PC-9 (cell line): ENCODE results near the gene KIAA1217. TPM values are rescaled to one million over a fixed set of nuclear protein-coding genes. Genes with fewer than 3 reads are reported as not detected.

Source experiments
- BruUV-seq: library from RNA; stranded (reverse); fragments of 400-500 nt; replicated peaks from 2 replicates; lab custom pipeline; 2021; lab: Mats Ljungman, UMichigan
- CTCF ChIA-PET: fragments of 300-600 bp; sonication (Branson Sonifier 250); formaldehyde crosslinking; loops from one replicate; lab custom pipeline; 2022; ENCODE audit warnings: antibody characterized with exemption; lab: Charles Lee
- POLR2A ChIA-PET: fragments of 300-600 bp; sonication (Branson Sonifier 250); formaldehyde crosslinking; loops from one replicate; lab custom pipeline; 2022; ENCODE audit warnings: antibody characterized with exemption; ENCODE audit not compliant: unreplicated experiment; lab: Charles Lee
- DNase-seq, 2 experiments: peaks; one replicate each; pipeline versions ENCODE4 v3.0.0 to v3.0.0-alpha.2; 2015 to 2022; ENCODE audit warnings: mixed read lengths in 1 of 2
- H2AFZ ChIP-seq: fragments of 200-600 bp; sonication (generic); 2 replicates; pipeline ENCODE4 v1.8.1; 2017; ENCODE audit warnings: antibody characterized with exemption
- H3F3A ChIP-seq: fragments of 200-600 bp; sonication (generic); 2 replicates; pipeline ENCODE4 v1.8.1; 2017; ENCODE audit warnings: antibody characterized with exemption, mild to moderate bottlenecking, low read depth; ENCODE audit not compliant: insufficient read depth
- H3K27ac ChIP-seq: fragments of 200-600 bp; sonication (generic); 2 replicates; pipeline ENCODE4 v1.6.1; 2016; ENCODE audit warnings: mixed run types
- H3K27me3 ChIP-seq: fragments of 200-600 bp; sonication (generic); 2 replicates; pipeline ENCODE4 v1.6.1; 2016; ENCODE audit warnings: low read depth, mixed run types; ENCODE audit not compliant: insufficient read depth
- H3K36me3 ChIP-seq: fragments of 200-600 bp; sonication (generic); 2 replicates; pipeline ENCODE4 v1.6.1; 2016; ENCODE audit warnings: low read depth, mixed run types
- H3K4me1 ChIP-seq: fragments of 200-600 bp; sonication (generic); replicated peaks from 2 replicates; pipeline ENCODE4 v1.6.1; 2016; ENCODE audit warnings: mixed run types; ENCODE audit not compliant: insufficient read depth
- H3K4me2 ChIP-seq: fragments of 200-600 bp; sonication (generic); 2 replicates; pipeline ENCODE4 v1.6.1; 2017; ENCODE audit warnings: mixed run types
- H3K4me3 ChIP-seq: fragments of 200-600 bp; sonication (generic); 2 replicates; pipeline ENCODE4 v1.6.1; 2016; ENCODE audit warnings: mixed run types
- H3K79me2 ChIP-seq: fragments of 200-600 bp; sonication (generic); 2 replicates; pipeline ENCODE4 v1.6.1; 2017; ENCODE audit warnings: low read depth, mixed run types
- H3K9me2 ChIP-seq: fragments of 200-600 bp; sonication (generic); 2 replicates; pipeline ENCODE4 v1.8.1; 2017; ENCODE audit warnings: mild to moderate bottlenecking; ENCODE audit not compliant: insufficient read depth
- H3K9me3 ChIP-seq: fragments of 200-600 bp; sonication (generic); 2 replicates; pipeline ENCODE4 v1.8.1; 2016; ENCODE audit warnings: low read depth; ENCODE audit not compliant: insufficient read depth
- H4K20me1 ChIP-seq: fragments of 200-600 bp; sonication (generic); 2 replicates; pipeline ENCODE4 v1.8.1; 2017; ENCODE audit not compliant: insufficient read depth
- CTCF ChIP-seq: fragments of 200-600 bp; sonication (generic); conservative IDR thresholded peaks from 2 replicates; pipeline ENCODE4 v1.6.1; 2017; ENCODE audit warnings: mixed run types, antibody characterized with exemption, mild to moderate bottlenecking, moderate library complexity
- EZH2 ChIP-seq: fragments of 200-600 bp; sonication (generic); IDR thresholded peaks from 2 replicates; pipeline ENCODE4 v1.8.0; 2017; ENCODE audit warnings: antibody characterized with exemption, low read depth
- intact Hi-C: fragments of 100-400 bp; cut with micrococcal nuclease; formaldehyde crosslinking; loops from one replicate; pipeline ENCODE4 v1.10.0; 2022; ENCODE audit not compliant: unreplicated experiment
- total RNA-seq: library from RNA; stranded (reverse); gene quantifications from 2 replicates; pipeline ENCODE4 v1.2.3, GENCODE V29; 2021

KIAA1217 gene
- total RNA-seq, 1 experiment from 2014 or later: 41.1 TPM

GRCh38 chr10:24172909-24173308, 36.0 kb upstream of the KIAA1217 start:
- Histone ChIP-seq H3K27ac (no peak overlapping the region), H3K79me2 (no peaks in the 10 kb centered on the region), H3K36me3 (no peaks in the 10 kb centered on the region), H3K9me3 (no peaks in the 10 kb centered on the region), H3K4me1 (no peaks in the 10 kb centered on the region), H3K4me3 (no peak overlapping the region), H4K20me1 (no peaks in the 10 kb centered on the region), H3K27me3 (no peaks in the 10 kb centered on the region), H3K9me2 (no peaks in the 10 kb centered on the region), H3F3A (no peaks in the 10 kb centered on the region), H2AFZ (no peak overlapping the region), H3K4me2 (no peak overlapping the region)
- ChIA-PET CTCF (no interaction called here), POLR2A (no interaction called here)
- no peak for TF ChIP-seq CTCF
- TF ChIP-seq EZH2: no peak
- BruUV-seq: no TSS peak
- DNase-seq: no peak
- intact Hi-C loops: no loop called here

- CTCF ChIA-PET: no interaction called here
- no TSS peak for BruUV-seq
Observed at GRCh38 chr10:24174014-24174413, 34.9 kb upstream of the KIAA1217 start.

GRCh38 chr10:24176658-24177057, 32.3 kb upstream of the KIAA1217 start:
- CTCF ChIA-PET: no interaction called here
- POLR2A ChIA-PET: no interaction called here

More at GRCh38 chr10:24174014-24174413, 34.9 kb upstream of the KIAA1217 start:
- intact Hi-C loops: no loop called here
- H3K9me3 ChIP-seq: no peaks in the 10 kb centered on the region
- no peak overlapping the region for H3K27ac ChIP-seq
- H3K27me3 ChIP-seq: no peaks in the 10 kb centered on the region
- no peaks in the 10 kb centered on the region for H3F3A ChIP-seq
- TF ChIP-seq EZH2: no peak
- TF ChIP-seq CTCF: no peak
- H3K9me2 ChIP-seq: no peaks in the 10 kb centered on the region
- no peaks in the 10 kb centered on the region for H3K79me2 ChIP-seq
- H2AFZ ChIP-seq: no peak overlapping the region
- POLR2A ChIA-PET: no interaction called here
- H3K4me3 ChIP-seq: no peak overlapping the region
- peak in 1 of 2 experiments; percentile 6 for DNase-seq
- H3K36me3 ChIP-seq: no peaks in the 10 kb centered on the region
- H3K4me2 ChIP-seq: no peak overlapping the region
- H4K20me1 ChIP-seq: no peaks in the 10 kb centered on the region
- no peaks in the 10 kb centered on the region for H3K4me1 ChIP-seq

More at GRCh38 chr10:24176658-24177057, 32.3 kb upstream of the KIAA1217 start:
- Histone ChIP-seq H3K79me2 (no peaks in the 10 kb centered on the region), H3K4me2 (no peak overlapping the region), H3K9me2 (no peaks in the 10 kb centered on the region), H3K27me3 (no peaks in the 10 kb centered on the region), H2AFZ (no peak overlapping the region), H3F3A (no peaks in the 10 kb centered on the region), H3K4me1 (no peaks in the 10 kb centered on the region), H3K36me3 (no peaks in the 10 kb centered on the region), H3K27ac (no peak overlapping the region), H3K9me3 (no peaks in the 10 kb centered on the region), H3K4me3 (no peak overlapping the region), H4K20me1 (no peaks in the 10 kb centered on the region)
- intact Hi-C loops: no loop called here
- DNase-seq: no peak
- TF ChIP-seq CTCF (no peak), EZH2 (no peak)
- no TSS peak for BruUV-seq
